GM13976 (cell line): Measurements from ENCODE around the gene ACVR1B.

Source experiments
- DNase-seq: peaks from one replicate; pipeline ENCODE4 v3.0.0; 2012; ENCODE audit warnings: low spot score
- CTCF ChIP-seq: IDR thresholded peaks from 2 replicates; pipeline ENCODE4 v1.5.1; 2012; ENCODE audit warnings: borderline replicate concordance, mild to moderate bottlenecking; ENCODE audit not compliant: insufficient read depth; ENCODE audit errors: extremely low read depth, missing control alignments, control extremely low read depth
- in situ Hi-C: fragments of 300-500 bp; cut with MboI; formaldehyde crosslinking; loops from one replicate; pipeline ENCODE4 v1.12.0; 2022; ENCODE audit warnings: low sequenced_read_pairs, mixed read lengths, inconsistent platforms; ENCODE audit not compliant: unreplicated experiment

ACVR1B gene

GRCh38 chr12:52035926-52036325, 84.4 kb downstream of the ACVR1B start:
- no peak for TF ChIP-seq CTCF
- in situ Hi-C loops = no loop called here
- DNase-seq = no peak

- no peak for TF ChIP-seq CTCF
- in situ Hi-C loops = no loop called here
- DNase-seq = peak; percentile 86
These were observed 85.2 kb downstream of the ACVR1B start for GRCh38 chr12:52036587-52037171.

GRCh38 chr12:52037248-52037861, 85.9 kb downstream of the ACVR1B start:
- peak; percentile 58 for DNase-seq
- in situ Hi-C loops = no loop called here
- TF ChIP-seq CTCF = no peak

GRCh38 chr12:52038447-52038846, 86.9 kb downstream of the ACVR1B start:
- TF ChIP-seq CTCF = no peak
- DNase-seq = no peak
- in situ Hi-C loops = no loop called here

GRCh38 chr12:52041035-52041434, 89.5 kb downstream of the ACVR1B start:
- DNase-seq = no peak
- in situ Hi-C loops = no loop called here
- no peak for TF ChIP-seq CTCF

- peak; percentile 72 for DNase-seq
- TF ChIP-seq CTCF = no peak
- in situ Hi-C loops = no loop called here
These were observed 90.2 kb downstream of the ACVR1B start for GRCh38 chr12:52041695-52042123.
